ENCODE data around the gene PLCXD1.
"Not testable (repeated sequence)": the region's sequence is repeated elsewhere in the genome, so short reads cannot be mapped to it uniquely, and the experiment has no call there.

The PLCXD1 gene

GRCh38 chrX:336227-336626, 55.0 kb downstream of the PLCXD1 start:
- no peak for DNase-seq

GRCh38 chrX:337331-337831, 56.2 kb downstream of the PLCXD1 start:
- no peak for DNase-seq

- DNase-seq: no peak
Observed at GRCh38 chrX:338281-338835, 57.2 kb downstream of the PLCXD1 start.

GRCh38 chrX:338836-339400, 57.7 kb downstream of the PLCXD1 start:
- DNase-seq: no peak

GRCh38 chrX:340121-340520, 58.9 kb downstream of the PLCXD1 start:
- DNase-seq: no peak

DNA sequence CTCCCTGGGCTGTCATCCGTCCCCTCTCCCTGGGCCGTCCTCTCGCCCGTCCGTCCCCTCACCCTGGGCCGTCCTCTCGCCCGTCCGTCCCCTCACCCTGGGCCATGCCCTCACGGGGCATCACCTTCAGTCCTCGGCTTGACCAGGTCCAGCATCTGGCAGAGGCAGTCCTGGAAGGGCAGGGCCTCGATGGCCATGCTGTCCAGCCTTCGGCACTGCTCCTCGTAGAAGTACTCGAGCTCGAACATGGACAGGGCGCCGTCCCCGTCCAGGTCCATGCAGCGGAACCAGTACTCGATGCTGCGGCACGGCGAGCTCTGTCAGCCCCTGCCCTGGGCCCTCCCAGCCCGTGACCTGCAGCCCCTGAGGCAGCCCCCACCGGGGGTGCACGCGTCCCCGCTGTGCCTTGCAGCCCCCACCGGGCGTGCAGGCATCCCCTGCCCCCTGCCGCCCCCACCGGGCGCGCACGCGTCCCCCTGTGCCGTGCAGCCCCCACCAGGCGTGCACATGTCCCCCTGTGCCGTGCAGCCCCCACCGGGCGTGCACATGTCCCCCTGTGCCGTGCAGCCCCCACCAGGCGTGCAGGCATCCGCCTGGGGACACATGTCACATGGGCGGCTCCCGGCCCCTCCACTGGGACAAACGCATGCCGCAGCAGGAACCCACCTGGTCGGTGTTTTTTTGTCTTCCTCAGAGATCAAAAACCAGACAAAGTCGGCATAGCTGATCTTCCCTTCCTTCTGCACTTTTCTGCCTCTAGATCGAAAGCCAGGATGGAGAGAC, 59.7 kb downstream of the PLCXD1 start:
- no peak for DNase-seq

DNA sequence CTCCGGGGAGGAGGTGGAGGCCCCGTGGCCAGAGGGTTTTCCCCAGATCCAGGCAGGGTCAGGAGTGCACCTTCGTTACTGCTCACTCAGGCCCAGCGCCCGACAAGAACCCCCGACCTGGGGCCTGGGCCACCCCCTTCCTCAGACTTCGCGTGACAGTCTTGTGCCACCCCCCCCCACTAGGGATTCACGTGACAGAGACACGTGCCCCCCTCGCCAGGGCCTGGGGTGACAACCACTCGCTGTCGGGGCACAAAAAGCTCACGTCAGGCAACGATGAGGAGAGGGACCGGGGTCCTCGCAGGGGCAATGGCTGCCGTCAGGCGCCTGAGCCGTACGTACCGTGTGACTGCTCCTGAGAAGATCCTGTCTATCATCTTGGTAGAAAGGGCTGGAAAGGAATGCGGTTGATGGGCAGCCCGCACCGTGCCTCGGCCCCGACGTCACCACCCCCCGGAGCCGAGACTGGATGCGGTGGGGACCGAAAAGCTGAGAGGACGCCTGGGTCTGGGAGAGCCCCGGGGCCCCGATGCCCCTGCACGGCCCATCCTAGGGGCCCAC, 60.4 kb downstream of the PLCXD1 start:
- DNase-seq: no peak

- no peak for DNase-seq
Observed at GRCh38 chrX:344371-344901, 63.3 kb downstream of the PLCXD1 start.

- no peak for DNase-seq
Observed at GRCh38 chrX:345020-345925, 64.1 kb downstream of the PLCXD1 start.

- no peak for DNase-seq
Observed at GRCh38 chrX:346034-346813, 65.0 kb downstream of the PLCXD1 start.

GRCh38 chrX:347351-348117, 66.4 kb downstream of the PLCXD1 start:
- DNase-seq: no peak

DNA sequence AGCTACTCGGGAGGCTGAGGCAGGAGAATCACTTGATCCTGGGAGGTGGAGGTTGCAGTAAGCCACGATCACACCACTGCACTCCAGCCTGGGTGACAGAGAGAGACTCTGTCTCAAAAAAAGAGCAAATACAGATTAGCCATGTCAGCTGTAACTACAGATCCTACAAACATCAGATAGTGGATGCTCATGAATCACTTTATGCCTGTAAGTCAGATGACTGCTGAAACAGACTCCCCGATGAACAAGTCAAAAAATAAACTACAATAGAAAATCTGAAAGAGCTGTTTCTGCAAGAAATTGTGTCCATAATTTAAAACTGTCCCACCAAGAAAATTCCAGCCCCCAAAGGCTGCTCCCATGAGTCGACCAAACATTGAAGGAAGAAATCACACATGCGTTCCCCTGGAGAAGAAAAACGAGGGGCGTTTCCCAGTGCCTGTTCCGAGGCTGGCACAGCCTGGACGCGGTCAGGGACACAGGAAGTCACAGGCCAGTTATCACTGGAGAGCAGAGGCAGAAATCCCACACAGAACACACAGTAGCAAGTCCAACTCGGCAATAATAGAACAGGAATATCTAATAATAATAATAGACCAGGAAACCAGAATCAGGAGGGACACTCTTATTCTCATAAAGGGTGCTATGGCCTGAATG, 67.4 kb downstream of the PLCXD1 start:
- DNase-seq: no peak

DNA sequence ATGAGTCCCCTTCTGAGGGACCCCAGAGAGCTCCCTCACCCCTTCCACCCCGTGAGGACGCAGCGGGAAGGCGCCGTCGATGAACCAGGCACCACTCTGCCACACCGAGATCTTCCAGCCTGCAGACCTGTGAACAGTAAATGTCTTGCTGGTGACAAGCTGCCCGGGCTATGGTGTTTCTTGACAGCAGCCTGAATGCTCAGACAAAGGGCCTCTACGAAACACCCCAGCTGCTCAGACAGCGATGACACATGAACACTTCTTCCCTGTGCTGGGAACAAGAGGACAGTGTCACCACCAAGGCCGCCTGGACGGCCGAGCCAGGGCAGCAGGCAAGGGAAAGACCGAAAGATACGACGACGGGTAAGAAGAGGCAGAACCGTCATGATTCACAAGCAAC, 68.0 kb downstream of the PLCXD1 start:
- no peak for DNase-seq

DNA sequence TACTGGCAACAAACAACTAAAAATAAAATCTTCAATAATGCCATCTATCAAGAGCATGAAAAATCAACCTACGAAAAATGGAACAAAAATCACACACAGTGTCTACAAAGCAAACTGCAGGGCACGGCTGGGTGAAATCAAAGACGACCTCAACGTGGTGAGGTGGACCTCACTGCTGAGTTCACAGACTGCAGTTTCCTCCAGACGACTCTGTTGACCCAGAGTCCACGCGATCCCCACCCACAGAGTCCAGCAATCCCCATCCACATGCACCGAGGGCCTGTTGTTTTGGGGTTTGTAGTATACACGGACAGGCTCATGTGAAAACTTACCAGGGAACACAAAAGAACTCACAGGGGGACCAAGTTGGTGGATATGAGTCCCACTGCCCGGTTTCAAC, 68.5 kb downstream of the PLCXD1 start:
- DNase-seq: no peak

GRCh38 chrX:350148-350533, 69.0 kb downstream of the PLCXD1 start:
- no peak for DNase-seq

GRCh38 chrX:350534-351323, 69.5 kb downstream of the PLCXD1 start:
- no peak for DNase-seq

- not testable (repeated sequence) for DNase-seq
Observed at GRCh38 chrX:351324-351641, 70.1 kb downstream of the PLCXD1 start.

DNA sequence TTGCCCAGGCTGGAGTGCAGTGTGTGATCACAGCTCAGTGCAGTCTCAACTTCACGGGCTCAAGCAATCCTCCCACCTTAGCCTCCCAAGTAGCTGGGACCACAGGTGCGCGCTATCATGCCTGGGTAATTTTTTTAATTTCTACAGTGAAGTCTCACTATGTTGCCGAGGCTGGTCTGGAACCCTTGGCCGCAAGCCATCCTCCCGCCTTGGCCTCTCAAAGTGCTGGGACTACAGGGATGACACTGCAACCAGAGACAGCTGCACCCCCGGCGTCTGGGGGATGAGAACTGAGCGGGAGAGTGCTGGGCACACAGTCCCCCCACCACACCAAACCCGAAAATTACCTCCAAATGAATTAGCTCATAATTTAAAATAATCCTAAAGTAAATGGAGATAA, 70.6 kb downstream of the PLCXD1 start:
- DNase-seq: no peak

DNA sequence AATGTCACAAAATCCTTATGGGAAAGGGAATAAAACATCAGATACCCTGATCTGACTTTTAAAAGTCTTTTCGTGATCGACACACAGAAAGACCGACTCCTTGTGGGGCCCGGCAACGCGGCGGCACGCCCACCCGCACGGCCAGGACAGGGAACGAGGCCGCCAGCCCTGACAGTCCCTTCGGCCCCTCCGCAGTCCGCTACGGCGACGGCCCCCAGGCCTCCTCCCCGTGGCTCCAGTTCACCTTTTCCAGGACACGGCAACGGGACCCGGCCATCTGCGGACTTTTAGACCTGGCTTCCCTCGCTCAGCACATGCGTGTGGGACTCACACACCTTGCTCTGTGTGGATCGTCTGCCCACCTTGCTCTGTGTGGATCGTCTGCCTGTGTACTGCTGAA, 71.0 kb downstream of the PLCXD1 start:
- no peak for DNase-seq
